Gastrocnemius medialis (tissue), 4 donors: ENCODE measurements around the gene INPP5B.

Experiments
- POLR2A ChIP-seq, 2 donors: fragments of 450-650 bp; IDR thresholded peaks; one replicate each; pipeline ENCODE4 v1.6.1; 2017; ENCODE audit warnings: antibody characterized with exemption in 2 of 2, mild to moderate bottlenecking in 2 of 2, moderate library complexity in 2 of 2
- TF ChIP-seq, protein P1 (sequence below), 5 experiments: fragments of 450-650 bp in 3 of 5; fragments of 200-600 bp in 2 of 5; sonication (generic) in 2 of 5; IDR thresholded peaks in 4 of 5; conservative IDR thresholded peaks in 1 of 5; 1 replicate in 4 of 5; 2 replicates in 1 of 5; pipeline ENCODE4 v1.5.1; 2016 to 2019; ENCODE audit warnings: antibody characterized with exemption in 5 of 5, mild to moderate bottlenecking in 3 of 5, moderate library complexity in 3 of 5

DNA sequence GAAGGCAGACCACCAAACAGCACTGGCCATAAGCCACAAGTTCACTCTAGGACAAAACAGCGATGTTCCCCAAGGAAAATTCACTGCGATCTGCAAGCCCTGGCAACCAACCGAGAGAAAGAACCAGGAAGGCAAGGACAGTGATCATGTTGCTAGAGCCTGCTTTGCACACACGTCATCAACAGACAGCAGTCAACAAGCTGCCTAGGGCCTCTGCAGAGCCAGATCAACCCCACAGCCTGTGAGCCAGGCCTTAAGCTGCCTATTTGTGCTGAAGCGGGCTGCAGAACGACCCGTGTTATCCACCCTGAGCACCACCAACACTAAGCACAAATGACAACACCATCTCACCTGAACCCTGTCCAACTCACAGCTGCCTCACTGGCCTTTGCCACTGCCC is 132.6 kb downstream of the INPP5B start:
- TF ChIP-seq, protein P1, sequence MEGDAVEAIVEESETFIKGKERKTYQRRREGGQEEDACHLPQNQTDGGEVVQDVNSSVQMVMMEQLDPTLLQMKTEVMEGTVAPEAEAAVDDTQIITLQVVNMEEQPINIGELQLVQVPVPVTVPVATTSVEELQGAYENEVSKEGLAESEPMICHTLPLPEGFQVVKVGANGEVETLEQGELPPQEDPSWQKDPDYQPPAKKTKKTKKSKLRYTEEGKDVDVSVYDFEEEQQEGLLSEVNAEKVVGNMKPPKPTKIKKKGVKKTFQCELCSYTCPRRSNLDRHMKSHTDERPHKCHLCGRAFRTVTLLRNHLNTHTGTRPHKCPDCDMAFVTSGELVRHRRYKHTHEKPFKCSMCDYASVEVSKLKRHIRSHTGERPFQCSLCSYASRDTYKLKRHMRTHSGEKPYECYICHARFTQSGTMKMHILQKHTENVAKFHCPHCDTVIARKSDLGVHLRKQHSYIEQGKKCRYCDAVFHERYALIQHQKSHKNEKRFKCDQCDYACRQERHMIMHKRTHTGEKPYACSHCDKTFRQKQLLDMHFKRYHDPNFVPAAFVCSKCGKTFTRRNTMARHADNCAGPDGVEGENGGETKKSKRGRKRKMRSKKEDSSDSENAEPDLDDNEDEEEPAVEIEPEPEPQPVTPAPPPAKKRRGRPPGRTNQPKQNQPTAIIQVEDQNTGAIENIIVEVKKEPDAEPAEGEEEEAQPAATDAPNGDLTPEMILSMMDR (IDR thresholded peaks at IDR 0.05 in 4 of 5, conservative IDR thresholded peaks at IDR 0.05 in 1 of 5): no peak
- no peak for TF ChIP-seq POLR2A (IDR thresholded peaks at IDR 0.05)
